IMR-90 (cell line): ENCODE measurements around the gene TRHDE. TPM values are rescaled to one million over a fixed set of nuclear protein-coding genes. Genes with fewer than 3 reads are reported as not detected.
A peak's percentile ranks its signal among the peaks of the same experiment; 100 is the strongest.

Experiments used
- ATAC-seq: fragments of 200-7000 bp; cut with Tn5 transposase; 2 replicates; pipeline ENCODE4 v1.9.1; 2020; ENCODE audit warnings: low read depth, mild to moderate bottlenecking, moderate library complexity
- BruUV-seq: library from RNA; stranded (reverse); fragments of 400-500 nt; replicated peaks from 2 replicates; lab custom pipeline; 2021; lab: Mats Ljungman, UMichigan
- CTCF ChIA-PET: fragments of 300-600 bp; formaldehyde crosslinking; extraction: SDS; loops from one replicate; lab custom pipeline; 2021; ENCODE audit warnings: antibody characterized with exemption; lab: Yijun Ruan, JAX
- POLR2A ChIA-PET: fragments of 300-600 bp; sonication (Branson Sonifier 250); formaldehyde crosslinking; loops from one replicate; lab custom pipeline; 2022; ENCODE audit warnings: antibody characterized with exemption; ENCODE audit not compliant: unreplicated experiment; lab: Charles Lee
- DNase-seq: peaks from one replicate; pipeline ENCODE4 v3.0.0; 2013
- H2AFZ ChIP-seq: replicated peaks from 2 replicates; pipeline ENCODE3; 2013; ENCODE audit warnings: low read length, mild to moderate bottlenecking; ENCODE audit not compliant: poor library complexity
- H2AK5ac ChIP-seq: 2 replicates; pipeline ENCODE4 v1.6.1; 2013; ENCODE audit warnings: low read depth, low read length, inconsistent platforms
- H2AK9ac ChIP-seq: replicated peaks from 2 replicates; pipeline ENCODE3; 2013; ENCODE audit warnings: mild to moderate bottlenecking, low read depth, low read length, moderate library complexity; ENCODE audit not compliant: poor library complexity
- H2BK120ac ChIP-seq: 2 replicates; pipeline ENCODE4 v1.6.1; 2013; ENCODE audit warnings: low read depth, low read length, inconsistent platforms
- H2BK15ac ChIP-seq: 3 replicates; pipeline ENCODE4 v1.6.1; 2013; ENCODE audit warnings: low read depth, low read length, inconsistent platforms
- H2BK20ac ChIP-seq: 2 replicates; pipeline ENCODE4 v1.6.1; 2013; ENCODE audit warnings: low read depth, mild to moderate bottlenecking, inconsistent platforms, low read length, moderate library complexity
- H2BK5ac ChIP-seq: 2 replicates; pipeline ENCODE4 v1.6.1; 2013; ENCODE audit warnings: mild to moderate bottlenecking, low read depth, low read length, inconsistent platforms; ENCODE audit not compliant: poor library complexity, severe bottlenecking
- H3K14ac ChIP-seq: replicated peaks from 2 replicates; pipeline ENCODE4 v1.6.1; 2013; ENCODE audit warnings: low read depth, low read length, inconsistent platforms
- H3K18ac ChIP-seq: 2 replicates; pipeline ENCODE4 v1.6.1; 2013; ENCODE audit warnings: low read depth, low read length, control low read depth
- H3K23ac ChIP-seq: 2 replicates; pipeline ENCODE4 v1.6.1; 2013; ENCODE audit warnings: low read depth, low read length, inconsistent platforms
- H3K27ac ChIP-seq: 2 replicates; pipeline ENCODE4 v1.5.1; 2013; ENCODE audit warnings: mild to moderate bottlenecking, control low read depth, low read length; ENCODE audit not compliant: insufficient read depth
- H3K27me3 ChIP-seq: 2 replicates; pipeline ENCODE4 v1.6.1; 2013; ENCODE audit warnings: low read length; ENCODE audit not compliant: control insufficient read depth, insufficient read depth
- H3K36me3 ChIP-seq: 2 replicates; pipeline ENCODE4 v1.6.1; 2013; ENCODE audit warnings: low read length, mixed read lengths; ENCODE audit not compliant: control insufficient read depth, insufficient read depth
- H3K4ac ChIP-seq: 2 replicates; pipeline ENCODE4 v1.6.1; 2013; ENCODE audit warnings: low read depth, low read length, inconsistent platforms
- H3K4me1 ChIP-seq: 2 replicates; pipeline ENCODE4 v1.6.1; 2013; ENCODE audit warnings: low read length, mixed read lengths; ENCODE audit not compliant: control insufficient read depth, insufficient read depth
- H3K4me2 ChIP-seq: 2 replicates; pipeline ENCODE4 v1.6.1; 2013; ENCODE audit warnings: low read depth, mild to moderate bottlenecking, control low read depth, low read length, moderate library complexity
- H3K4me3 ChIP-seq: 2 replicates; pipeline ENCODE4 v1.5.1; 2013; ENCODE audit warnings: low read depth, mild to moderate bottlenecking, control low read depth, low read length, moderate library complexity; ENCODE audit not compliant: insufficient read depth
- H3K56ac ChIP-seq: 2 replicates; pipeline ENCODE4 v1.6.1; 2013; ENCODE audit warnings: low read length, inconsistent platforms; ENCODE audit not compliant: insufficient read depth; ENCODE audit errors: extremely low read depth
- H3K79me1 ChIP-seq, 2 experiments: 2 replicates each; pipeline ENCODE4 v1.6.1; 2013; ENCODE audit warnings: low read length in 2 of 2, inconsistent platforms in 1 of 2, low read depth in 1 of 2
- H3K9ac ChIP-seq: 2 replicates; pipeline ENCODE4 v1.6.1; 2013; ENCODE audit warnings: low read depth, low read length, control low read depth
- H3K9me1 ChIP-seq: 2 replicates; pipeline ENCODE4 v1.6.1; 2013; ENCODE audit warnings: low read length, inconsistent platforms; ENCODE audit not compliant: insufficient read depth
- H3K9me3 ChIP-seq: 2 replicates; pipeline ENCODE4 v1.6.1; 2013; ENCODE audit warnings: low read length; ENCODE audit not compliant: control insufficient read depth, insufficient read depth
- H4K20me1 ChIP-seq: 2 replicates; pipeline ENCODE4 v1.6.1; 2013; ENCODE audit warnings: low read length, inconsistent platforms; ENCODE audit not compliant: insufficient read depth
- H4K5ac ChIP-seq: 2 replicates; pipeline ENCODE4 v1.6.1; 2013; ENCODE audit warnings: mild to moderate bottlenecking, low read depth, low read length, control low read depth
- H4K8ac ChIP-seq, 2 experiments: 2 replicates each; pipeline ENCODE4 v1.6.1; 2013; ENCODE audit warnings: low read depth in 2 of 2, low read length in 2 of 2, control low read depth in 1 of 2, inconsistent platforms in 1 of 2
- H4K91ac ChIP-seq: 2 replicates; pipeline ENCODE4 v1.6.1; 2013; ENCODE audit warnings: low read depth, low read length, inconsistent platforms; ENCODE audit not compliant: insufficient read depth
- BHLHE40 ChIP-seq: fragments of 150-350 bp; IDR thresholded peaks from 2 replicates; pipeline ENCODE4 v1.6.1; 2016; ENCODE audit warnings: mild to moderate bottlenecking, low read depth, low read length
- CEBPB ChIP-seq: IDR thresholded peaks from 2 replicates; pipeline ENCODE4 v1.6.1; 2012; ENCODE audit warnings: low read depth, low read length, improper control_type of control experiment
- CHD1 ChIP-seq: IDR thresholded peaks from 2 replicates; pipeline ENCODE4 v1.6.1; 2012; ENCODE audit warnings: low read depth, low read length, improper control_type of control experiment
- ELK1 ChIP-seq: fragments of 150-350 bp; IDR thresholded peaks from 2 replicates; pipeline ENCODE4 v1.6.1; 2016; ENCODE audit warnings: low read depth, mild to moderate bottlenecking, low read length, moderate library complexity, borderline replicate concordance
- FOS ChIP-seq: fragments of 150-350 bp; IDR thresholded peaks from 2 replicates; pipeline ENCODE4 v1.6.1; 2016; ENCODE audit warnings: low read depth, low read length
- MAFK ChIP-seq: IDR thresholded peaks from 2 replicates; pipeline ENCODE4 v1.6.1; 2012; ENCODE audit warnings: low read depth, low read length, improper control_type of control experiment
- MAZ ChIP-seq: IDR thresholded peaks from 2 replicates; pipeline ENCODE4 v1.6.1; 2012; ENCODE audit warnings: low read depth, mild to moderate bottlenecking, low read length, improper control_type of control experiment, moderate library complexity, borderline replicate concordance
- MXI1 ChIP-seq: IDR thresholded peaks from 2 replicates; pipeline ENCODE4 v1.6.1; 2012; ENCODE audit warnings: low read depth, mild to moderate bottlenecking, low read length, moderate library complexity, borderline replicate concordance
- NFE2L2 ChIP-seq: fragments of 150-350 bp; IDR thresholded peaks from 2 replicates; pipeline ENCODE4 v1.6.1; 2016; ENCODE audit warnings: low read depth, mild to moderate bottlenecking, low read length
- POLR2A ChIP-seq: IDR thresholded peaks from 2 replicates; pipeline ENCODE4 v1.6.1; 2012; ENCODE audit warnings: mild to moderate bottlenecking, low read depth, low read length
- RAD21 ChIP-seq: IDR thresholded peaks from 2 replicates; pipeline ENCODE4 v1.6.1; 2012; ENCODE audit warnings: low read length, improper control_type of control experiment
- RCOR1 ChIP-seq: IDR thresholded peaks from 2 replicates; pipeline ENCODE4 v1.6.1; 2012; ENCODE audit warnings: mild to moderate bottlenecking, low read length, improper control_type of control experiment; ENCODE audit not compliant: insufficient replicate concordance
- RFX5 ChIP-seq: IDR thresholded peaks from 2 replicates; pipeline ENCODE4 v1.8.0; 2012; ENCODE audit warnings: low read depth, mild to moderate bottlenecking, low read length, moderate library complexity
- SMC3 ChIP-seq: fragments of 150-350 bp; IDR thresholded peaks from 2 replicates; pipeline ENCODE4 v1.6.1; 2016; ENCODE audit warnings: low read depth, mild to moderate bottlenecking, antibody characterized with exemption, low read length, moderate library complexity
- WGBS, 2 experiments: methylation state at CpG; one replicate each; pipeline versions ENCODE4 v1.1.5 to v1.1.7; 2013; ENCODE audit warnings: missing lambda C conversion rate in 2 of 2; ENCODE audit not compliant: insufficient read length in 1 of 2; ENCODE audit errors: extremely low coverage in 2 of 2; 5-methylcytosine and 5-hydroxymethylcytosine counted together
- dilution Hi-C: fragments of 300-500 bp; cut with HindIII; formaldehyde crosslinking; loops from one replicate; pipeline ENCODE4 v1.14.3; 2018; ENCODE audit warnings: low sequenced_read_pairs; ENCODE audit not compliant: unreplicated experiment
- in situ Hi-C: fragments of 300-500 bp; cut with MboI; formaldehyde crosslinking; loops from 3 replicates; pipeline ENCODE4 v1.14.3; 2019; ENCODE audit warnings: low sequenced_read_pairs, inconsistent platforms, mixed read lengths
- intact Hi-C: fragments of 100-400 bp; cut with micrococcal nuclease; formaldehyde crosslinking; loops from 2 replicates; pipeline ENCODE4 v1.10.0; 2022
- polyA plus RNA-seq, 3 experiments: library from polyadenylated mRNA; depleted of rRNA; stranded (reverse); fragments of >200 nt; gene quantifications; 2 replicates each; pipeline ENCODE4 v1.2.3, GENCODE V29; 2012; ENCODE audit warnings: low replicate concordance in 1 of 3
- total RNA-seq: library from RNA; depleted of rRNA; stranded (reverse); fragments of >200 nt; gene quantifications from 2 replicates; pipeline ENCODE4 v1.2.3, GENCODE V29; 2012
- TF ChIP-seq, protein P1 (sequence below): conservative IDR thresholded peaks from 2 replicates; pipeline ENCODE4 v1.5.1; 2012; ENCODE audit warnings: mild to moderate bottlenecking, low read depth, low read length, improper control_type of control experiment
- TF ChIP-seq, protein P2 (sequence below): fragments of 150-350 bp; IDR thresholded peaks from 2 replicates; pipeline ENCODE4 v1.6.1; 2017; ENCODE audit warnings: mild to moderate bottlenecking, antibody characterized with exemption, low read length, low read depth

TRHDE gene
- total and polyA plus RNA-seq, 2 of the 4 experiments (the other 2 are of a cell fraction): 33.7 to 65.1 TPM

DNA sequence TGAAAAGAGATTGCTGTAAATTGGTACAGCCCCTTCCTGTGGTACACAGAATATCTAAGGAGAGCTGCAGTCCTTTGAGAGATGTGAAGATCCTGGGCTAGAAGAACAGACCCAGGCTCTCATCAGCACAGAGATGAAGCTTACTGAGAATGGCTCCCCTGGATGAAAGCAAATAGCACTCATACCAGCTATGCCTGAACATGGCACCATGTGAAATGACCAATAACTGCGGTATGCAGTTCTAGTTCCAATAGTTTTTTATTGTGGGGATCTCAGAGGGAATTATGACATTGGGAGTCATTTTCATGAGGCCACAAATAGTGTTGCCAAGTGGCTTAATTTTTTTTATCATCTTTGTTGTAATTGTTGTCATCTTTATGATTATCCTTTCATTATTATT, 15.4 kb upstream of the TRHDE start:
- Histone ChIP-seq H4K5ac (no peak overlapping the region), H2AFZ (no peak overlapping the region), H2BK120ac (no peak overlapping the region), H3K9ac (no peak overlapping the region), H2BK20ac (no peak overlapping the region), H3K36me3 (peaks cover 13% of the 10 kb centered on the region), H3K4me2 (no peak overlapping the region; the same call in 1 of the 2 replicates), H3K4me3 (no peak overlapping the region), H3K4me1 (peaks cover 2% of the 10 kb centered on the region; the same call in 1 of the 2 replicates), H2AK9ac (no peak overlapping the region), H3K14ac (no peak overlapping the region), H3K56ac (no peak overlapping the region), H4K8ac (no peak overlapping the region), H3K4ac (no peak overlapping the region), H3K23ac (no peak overlapping the region), H3K18ac (no peak overlapping the region), H4K91ac (no peak overlapping the region), H3K79me1 (peaks cover 5 to 35% of the 10 kb centered on the region in 2 experiments; a peak in 3 of 4 replicates), H3K9me3 (no peaks in the 10 kb centered on the region), H3K9me1 (0 out of 2 replicates have a peak, but pooled peaks cover 3% of the 10 kb centered on the region), H4K20me1 (no peaks in the 10 kb centered on the region), H2AK5ac (no peak overlapping the region), H3K27ac (no peak overlapping the region), H3K27me3 (no peaks in the 10 kb centered on the region), H2BK15ac (no peak overlapping the region), H2BK5ac (peak overlapping the region; percentile 21)
- intact Hi-C loops (no loop called here), dilution Hi-C loops (no loop called here), in situ Hi-C loops (loop anchor here (25.0 kb wide), 1 partner anchor 594 kb away; the partner anchor contains the start of genes THAP2 and ZFC3H1)
- TF ChIP-seq RCOR1 (no peak), NFE2L2 (no peak), FOS (no peak), MAZ (no peak), BHLHE40 (no peak), CHD1 (no peak), POLR2A (no peak), RFX5 (no peak), RAD21 (no peak), MAFK (no peak), ELK1 (no peak), SMC3 (no peak), MXI1 (no peak), CEBPB (no peak)
- TF ChIP-seq, protein P1, sequence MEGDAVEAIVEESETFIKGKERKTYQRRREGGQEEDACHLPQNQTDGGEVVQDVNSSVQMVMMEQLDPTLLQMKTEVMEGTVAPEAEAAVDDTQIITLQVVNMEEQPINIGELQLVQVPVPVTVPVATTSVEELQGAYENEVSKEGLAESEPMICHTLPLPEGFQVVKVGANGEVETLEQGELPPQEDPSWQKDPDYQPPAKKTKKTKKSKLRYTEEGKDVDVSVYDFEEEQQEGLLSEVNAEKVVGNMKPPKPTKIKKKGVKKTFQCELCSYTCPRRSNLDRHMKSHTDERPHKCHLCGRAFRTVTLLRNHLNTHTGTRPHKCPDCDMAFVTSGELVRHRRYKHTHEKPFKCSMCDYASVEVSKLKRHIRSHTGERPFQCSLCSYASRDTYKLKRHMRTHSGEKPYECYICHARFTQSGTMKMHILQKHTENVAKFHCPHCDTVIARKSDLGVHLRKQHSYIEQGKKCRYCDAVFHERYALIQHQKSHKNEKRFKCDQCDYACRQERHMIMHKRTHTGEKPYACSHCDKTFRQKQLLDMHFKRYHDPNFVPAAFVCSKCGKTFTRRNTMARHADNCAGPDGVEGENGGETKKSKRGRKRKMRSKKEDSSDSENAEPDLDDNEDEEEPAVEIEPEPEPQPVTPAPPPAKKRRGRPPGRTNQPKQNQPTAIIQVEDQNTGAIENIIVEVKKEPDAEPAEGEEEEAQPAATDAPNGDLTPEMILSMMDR: no peak
- TF ChIP-seq, protein P2, sequence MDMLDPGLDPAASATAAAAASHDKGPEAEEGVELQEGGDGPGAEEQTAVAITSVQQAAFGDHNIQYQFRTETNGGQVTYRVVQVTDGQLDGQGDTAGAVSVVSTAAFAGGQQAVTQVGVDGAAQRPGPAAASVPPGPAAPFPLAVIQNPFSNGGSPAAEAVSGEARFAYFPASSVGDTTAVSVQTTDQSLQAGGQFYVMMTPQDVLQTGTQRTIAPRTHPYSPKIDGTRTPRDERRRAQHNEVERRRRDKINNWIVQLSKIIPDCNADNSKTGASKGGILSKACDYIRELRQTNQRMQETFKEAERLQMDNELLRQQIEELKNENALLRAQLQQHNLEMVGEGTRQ: no peak
- DNase-seq (no peak), ATAC-seq (peak; percentile 66)
- ChIA-PET CTCF (no interaction called here), POLR2A (no interaction called here)
- no TSS peak for BruUV-seq
- WGBS, 2 experiments: no CpG with 5 or more reads among the region's 1 CpG
